Spleen (tissue), 11 donors: ENCODE data around the gene RPTOR. TPM values are rescaled to one million over a fixed set of nuclear protein-coding genes. Genes with fewer than 3 reads are reported as not detected.

Experiments used
- DNase-seq: peaks from one replicate; pipeline ENCODE4 v3.0.0-alpha.2; 2020
- H3K27ac ChIP-seq, 8 donors: fragments of 200-600 bp; sonication (generic) in 7 of 8; 1 replicate in 4 of 8; 2 replicates in 4 of 8; pipeline versions ENCODE4 v1.5.0 to v1.8.0; 2016 to 2021; ENCODE audit warnings: inconsistent platforms in 4 of 8, mild to moderate bottlenecking in 4 of 8, moderate library complexity in 1 of 8
- H3K27me3 ChIP-seq, 7 donors: fragments of 200-600 bp; sonication (generic) in 6 of 7; replicated peaks in 1 of 7; 1 replicate in 4 of 7; 2 replicates in 3 of 7; pipeline versions ENCODE4 v1.5.0 to v1.8.0; 2016 to 2021; ENCODE audit warnings: inconsistent platforms in 3 of 7, mild to moderate bottlenecking in 1 of 7
- H3K36me3 ChIP-seq, 6 donors: fragments of 200-600 bp; sonication (generic) in 5 of 6; 1 replicate in 4 of 6; 2 replicates in 2 of 6; pipeline versions ENCODE4 v1.5.0 to v1.8.0; 2016 to 2021; ENCODE audit warnings: inconsistent platforms in 2 of 6
- H3K4me1 ChIP-seq, 6 donors: fragments of 200-600 bp; sonication (generic) in 5 of 6; 1 replicate in 3 of 6; 2 replicates in 3 of 6; pipeline versions ENCODE4 v1.5.0 to v1.8.0; 2016 to 2021; ENCODE audit warnings: inconsistent platforms in 3 of 6
- H3K4me3 ChIP-seq, 8 donors: fragments of 200-600 bp; sonication (generic) in 7 of 8; 1 replicate in 4 of 8; 2 replicates in 4 of 8; pipeline versions ENCODE4 v1.5.0 to v1.8.0; 2016 to 2021; ENCODE audit warnings: inconsistent platforms in 4 of 8, mild to moderate bottlenecking in 4 of 8, moderate library complexity in 2 of 8
- H3K9me3 ChIP-seq, 8 donors: fragments of 200-600 bp; sonication (generic) in 7 of 8; 1 replicate in 4 of 8; 2 replicates in 4 of 8; pipeline versions ENCODE4 v1.5.0 to v1.8.0; 2016 to 2021; ENCODE audit warnings: inconsistent platforms in 4 of 8
- POLR2A ChIP-seq, 3 donors: fragments of 450-650 bp; IDR thresholded peaks; one replicate each; pipeline ENCODE4 v1.5.1; 2017; ENCODE audit warnings: antibody characterized with exemption in 3 of 3, mild to moderate bottlenecking in 1 of 3
- POLR2AphosphoS5 ChIP-seq, 3 donors: sonication (generic); formaldehyde crosslinking; IDR thresholded peaks; one replicate each; pipeline ENCODE4 v1.5.1; 2017; ENCODE audit warnings: antibody characterized with exemption in 3 of 3
- WGBS, 5 donors: extraction: QIAGEN DNeasy Blood & Tissue Kit in 3 of 5; methylation state at CpG; one replicate each; pipeline versions ENCODE4 v1.1.5 to v1.1.7; 2013 to 2018; 5-methylcytosine and 5-hydroxymethylcytosine counted together
- intact Hi-C: fragments of 100-400 bp; cut with DNase I; formaldehyde crosslinking; loops from one replicate; pipeline ENCODE4 v1.15.0; 2023; ENCODE audit warnings: low total_unique reads
- polyA plus RNA-seq, 3 donors: library from polyadenylated mRNA; stranded (reverse); fragments of 200-250 nt; gene quantifications; one replicate each; pipeline ENCODE4 v1.2.1, GENCODE V29; 2013
- total RNA-seq, 7 donors: library from RNA; depleted of rRNA in 3 of 7; stranded (reverse); fragments of >200 nt in 3 of 7; fragmentation: NEBNext Ultra II Directional in 4 of 7; extraction: Animal tissue kit (Norgen Biotek cat#: 25700) in 4 of 7; gene quantifications; one replicate each; pipeline versions ENCODE4 v1.1.0 to v1.2.1, GENCODE V29; 2016 to 2021
- TF ChIP-seq, protein P1 (sequence below), 11 experiments: fragments of 200-600 bp in 7 of 11; fragments of 450-650 bp in 4 of 11; sonication (generic) in 4 of 11; IDR thresholded peaks in 8 of 11; conservative IDR thresholded peaks in 3 of 11; 1 replicate in 7 of 11; 2 replicates in 4 of 11; pipeline versions ENCODE4 v1.4.0 to v1.8.0; 2016 to 2021; ENCODE audit warnings: antibody characterized with exemption in 11 of 11, inconsistent platforms in 4 of 11, mild to moderate bottlenecking in 1 of 11
- donor health status: healthy with polysubstance abuse.
- donor health status: DM: no; HTN: no; CAD: no; lungs with moderate emphysema.
- donor health status: DM: no; HTN: no; CAD: no.
- donor health status: Bipolar disorder and iron deficiency.
- donor health status: healthy.
- donor health status: DM: no; HTN: no; CAD: no.
- donor health status: DM: yes; HTN: yes; CAD: no.

RPTOR gene
- total and polyA plus RNA-seq, 10 donors, result 3.1 to 61.2 (median 40.7) TPM

DNA sequence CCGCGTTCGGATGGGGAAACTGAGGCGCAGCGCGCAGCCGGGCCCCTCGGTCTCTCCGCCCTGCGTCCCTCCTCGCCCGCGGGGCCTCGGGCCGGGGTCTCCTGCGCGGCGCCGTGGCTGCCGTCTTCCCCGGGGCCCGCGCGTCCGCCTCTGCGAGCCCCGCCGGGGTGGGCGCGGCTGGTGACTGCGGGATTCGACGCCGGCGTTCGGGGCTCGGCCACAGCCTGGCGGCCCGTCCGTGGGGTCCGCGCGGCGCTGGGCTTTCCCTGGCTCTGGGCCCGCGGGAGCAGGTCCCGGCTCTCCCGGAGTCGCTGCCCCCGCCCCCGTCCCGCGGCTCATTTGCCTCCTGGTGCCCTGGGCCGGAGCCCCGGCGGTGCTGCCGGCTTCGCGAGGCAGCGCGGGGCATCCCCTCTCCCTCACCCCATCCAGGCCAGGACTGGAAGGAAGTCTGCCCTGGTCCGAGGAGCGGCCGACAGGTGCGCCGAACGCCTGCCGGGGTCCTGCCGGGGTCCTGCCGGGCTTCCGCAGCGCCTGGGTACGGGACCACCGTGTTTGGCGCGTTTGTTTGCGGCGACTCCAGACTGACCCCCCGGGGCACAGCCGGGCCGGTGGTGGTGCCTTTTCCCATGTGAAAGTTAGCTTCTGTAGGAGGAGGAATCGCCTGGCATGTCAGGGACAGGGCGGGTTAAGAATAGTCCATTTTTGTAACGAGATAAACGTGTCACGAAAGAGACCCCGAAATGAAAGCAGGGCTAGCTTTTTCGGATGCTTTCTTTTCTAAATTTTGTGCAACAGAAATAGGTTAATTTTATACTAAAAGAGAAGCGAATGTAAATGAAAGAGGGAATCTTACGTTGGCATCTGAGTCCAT lies 447.7 kb downstream of the RPTOR start:
- Histone ChIP-seq H3K27me3 (no peaks in the 10 kb centered on the region), H3K4me1 (peaks cover 33 to 71% (median 56%) of the 10 kb centered on the region in 6 donors), H3K27ac (peak overlapping the region; percentile 37 to 85 (median 70)), H3K36me3 (peaks cover under 1 to 39% (median 28%) of the 10 kb centered on the region in 6 donors), H3K9me3 (no peaks in the 10 kb centered on the region), H3K4me3 (peak overlapping the region; percentile 74 to 100 (median 95))
- peak; percentile 83 for DNase-seq
- TF ChIP-seq, protein P1, sequence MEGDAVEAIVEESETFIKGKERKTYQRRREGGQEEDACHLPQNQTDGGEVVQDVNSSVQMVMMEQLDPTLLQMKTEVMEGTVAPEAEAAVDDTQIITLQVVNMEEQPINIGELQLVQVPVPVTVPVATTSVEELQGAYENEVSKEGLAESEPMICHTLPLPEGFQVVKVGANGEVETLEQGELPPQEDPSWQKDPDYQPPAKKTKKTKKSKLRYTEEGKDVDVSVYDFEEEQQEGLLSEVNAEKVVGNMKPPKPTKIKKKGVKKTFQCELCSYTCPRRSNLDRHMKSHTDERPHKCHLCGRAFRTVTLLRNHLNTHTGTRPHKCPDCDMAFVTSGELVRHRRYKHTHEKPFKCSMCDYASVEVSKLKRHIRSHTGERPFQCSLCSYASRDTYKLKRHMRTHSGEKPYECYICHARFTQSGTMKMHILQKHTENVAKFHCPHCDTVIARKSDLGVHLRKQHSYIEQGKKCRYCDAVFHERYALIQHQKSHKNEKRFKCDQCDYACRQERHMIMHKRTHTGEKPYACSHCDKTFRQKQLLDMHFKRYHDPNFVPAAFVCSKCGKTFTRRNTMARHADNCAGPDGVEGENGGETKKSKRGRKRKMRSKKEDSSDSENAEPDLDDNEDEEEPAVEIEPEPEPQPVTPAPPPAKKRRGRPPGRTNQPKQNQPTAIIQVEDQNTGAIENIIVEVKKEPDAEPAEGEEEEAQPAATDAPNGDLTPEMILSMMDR (IDR thresholded peaks at IDR 0.05 in 8 of 11, conservative IDR thresholded peaks at IDR 0.05 in 3 of 11), result no peak
- no peak for TF ChIP-seq POLR2AphosphoS5 (IDR thresholded peaks at IDR 0.05)
- no peak for TF ChIP-seq POLR2A (IDR thresholded peaks at IDR 0.05)
- intact Hi-C loops, result loop anchor here (10.0 kb wide), 1 partner anchor 102 kb away; no protein-coding TSS in a partner anchor
- WGBS, 5 donors, result 4 to 11% (median 5%) methylated on average over 34 to 90 of the region's 90 CpGs

DNA sequence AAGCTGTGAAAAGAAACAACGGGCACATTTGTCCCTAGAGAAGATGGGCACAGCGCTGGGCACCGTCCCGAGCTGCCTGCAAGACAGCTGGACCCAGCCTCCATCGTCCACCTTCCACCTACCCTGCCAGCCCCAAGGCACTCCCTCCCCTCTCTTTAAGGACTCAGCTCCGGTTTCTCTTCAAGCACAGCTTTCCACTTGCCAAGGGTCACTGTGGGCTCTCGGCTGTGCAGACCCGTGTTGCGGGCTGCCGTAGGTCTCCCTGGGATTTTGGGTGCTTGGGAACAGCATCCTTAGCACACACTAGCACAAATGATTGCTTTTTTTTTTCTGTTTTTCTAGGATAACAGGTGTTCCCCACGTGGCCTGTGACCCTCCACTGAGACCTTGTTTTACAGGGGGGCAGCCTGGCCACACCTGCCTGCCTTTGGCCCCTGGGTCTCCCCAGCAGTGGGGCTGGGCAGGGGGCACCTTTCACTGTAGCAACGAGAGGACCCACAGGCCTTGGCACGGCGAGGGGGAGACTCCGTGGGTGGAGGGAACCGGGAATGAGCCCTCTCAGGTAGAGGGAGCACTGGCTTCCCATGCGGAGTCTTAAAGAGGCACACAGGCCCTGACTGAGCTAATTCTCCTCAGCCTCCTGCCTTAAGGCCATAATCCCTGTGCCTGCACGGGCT lies 448.4 kb downstream of the RPTOR start:
- TF ChIP-seq, protein P1 (IDR thresholded peaks at IDR 0.05 in 8 of 11, conservative IDR thresholded peaks at IDR 0.05 in 3 of 11), result no peak
- TF ChIP-seq POLR2A (IDR thresholded peaks at IDR 0.05) (no peak), POLR2AphosphoS5 (IDR thresholded peaks at IDR 0.05) (no peak)
- peaks cover 27 to 68% (median 48%) of the 10 kb centered on the region in 6 donors for H3K4me1 ChIP-seq
- peaks cover 5 to 46% (median 36%) of the 10 kb centered on the region in 6 donors for H3K36me3 ChIP-seq
- peak; percentile 73 for DNase-seq
- 59 to 80% (median 74%) methylated on average over 17 to 18 of the region's 18 CpGs for WGBS, 5 donors
- intact Hi-C loops, result loop anchor here (10.0 kb wide), 1 partner anchor 102 kb away; no protein-coding TSS in a partner anchor
- H3K9me3 ChIP-seq, result no peaks in the 10 kb centered on the region
- H3K27me3 ChIP-seq, result no peaks in the 10 kb centered on the region
- H3K4me3 ChIP-seq, result peak overlapping the region; percentile 74 to 100 (median 95)
- H3K27ac ChIP-seq, result no peak overlapping the region

DNA sequence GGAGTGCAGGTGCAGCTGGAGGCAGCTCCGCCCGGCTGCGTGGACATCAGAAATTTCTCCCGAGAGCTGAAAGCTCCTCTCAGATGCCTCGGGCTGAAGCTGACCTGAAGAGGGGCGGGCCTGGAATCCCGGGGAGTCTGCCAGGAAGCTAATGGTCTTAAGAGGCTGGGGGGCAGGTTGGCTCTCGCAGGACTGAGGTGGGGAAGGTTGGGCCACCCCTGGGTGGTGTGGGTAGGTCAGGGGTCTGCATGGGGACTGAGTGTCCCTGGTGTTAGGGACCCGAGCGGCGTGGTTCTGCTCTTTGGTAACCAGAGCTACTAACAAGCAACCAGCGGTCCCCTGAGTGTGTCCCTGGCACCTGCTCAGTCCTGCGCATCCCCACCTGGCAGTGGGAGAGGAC lies 450.5 kb downstream of the RPTOR start:
- peaks cover 5 to 67% (median 56%) of the 10 kb centered on the region in 6 donors for H3K36me3 ChIP-seq
- no peaks in the 10 kb centered on the region for H3K27me3 ChIP-seq
- H3K27ac ChIP-seq, result no peak overlapping the region
- H3K4me1 ChIP-seq, result peaks cover 15 to 52% (median 31%) of the 10 kb centered on the region in 6 donors
- WGBS, 5 donors, result 90 to 97% (median 95%) methylated on average over 5 to 13 of the region's 13 CpGs
- intact Hi-C loops, result loop anchor here (10.0 kb wide), 1 partner anchor 100 kb away; no protein-coding TSS in a partner anchor
- DNase-seq, result peak; percentile 65
- no peak overlapping the region for H3K4me3 ChIP-seq
- no peaks in the 10 kb centered on the region for H3K9me3 ChIP-seq
- TF ChIP-seq POLR2AphosphoS5 (IDR thresholded peaks at IDR 0.05), result no peak
- TF ChIP-seq, protein P1 (IDR thresholded peaks at IDR 0.05 in 8 of 11, conservative IDR thresholded peaks at IDR 0.05 in 3 of 11), result no peak
- TF ChIP-seq POLR2A (IDR thresholded peaks at IDR 0.05), result no peak
